H4 (cell line): ENCODE data around the gene ASPSCR1. TPM values are rescaled to one million over a fixed set of nuclear protein-coding genes. Genes with fewer than 3 reads are reported as not detected.

Experiments
- DNase-seq: peaks from one replicate; pipeline ENCODE4 v3.0.0-alpha.2; 2015; ENCODE audit warnings: low spot score
- total RNA-seq: library from RNA; depleted of rRNA; stranded (reverse); fragments of >200 nt; shearing (Covaris generic); gene quantifications from 2 replicates; pipeline ENCODE4 v1.2.3, GENCODE V29; 2014; rRNA removed

ASPSCR1 gene
- total RNA-seq, result 24.9 and 32.5 TPM in 2 replicates

DNA sequence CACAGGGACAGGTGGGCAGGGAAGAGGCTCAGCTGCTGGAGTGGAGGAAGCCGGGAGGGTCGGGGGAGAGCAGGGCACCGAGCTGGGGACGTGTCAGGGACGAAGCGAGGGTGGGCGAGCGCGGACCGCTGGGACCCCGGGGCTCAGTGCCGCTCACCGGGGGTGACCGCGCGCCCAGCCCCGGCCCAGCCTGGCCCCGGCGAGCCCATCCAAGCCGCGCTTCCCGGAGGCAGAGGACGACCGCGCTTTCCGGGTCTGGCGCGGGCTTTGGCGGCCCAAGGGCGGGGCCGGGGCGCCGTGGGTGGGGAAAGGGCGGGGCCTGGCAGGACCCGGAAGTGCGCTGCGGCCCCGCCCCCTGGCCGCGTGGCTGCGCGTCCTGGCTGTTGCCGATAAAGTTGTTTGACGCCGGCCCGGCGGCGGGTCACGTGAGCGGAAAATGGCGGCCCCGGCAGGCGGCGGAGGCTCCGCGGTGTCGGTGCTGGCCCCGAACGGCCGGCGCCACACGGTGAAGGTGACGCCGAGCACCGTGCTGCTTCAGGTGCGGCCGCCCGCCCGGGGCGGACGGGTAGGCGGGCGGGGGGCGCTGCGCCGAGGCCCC, at the start of gene ASPSCR1:
ASPSCR1 (plus strand) TSS at position 419 of the 598 bp plus-strand sequence; CDS start at position 437, 18 bp downstream.
- DNase-seq, result peak; percentile 71

DNA sequence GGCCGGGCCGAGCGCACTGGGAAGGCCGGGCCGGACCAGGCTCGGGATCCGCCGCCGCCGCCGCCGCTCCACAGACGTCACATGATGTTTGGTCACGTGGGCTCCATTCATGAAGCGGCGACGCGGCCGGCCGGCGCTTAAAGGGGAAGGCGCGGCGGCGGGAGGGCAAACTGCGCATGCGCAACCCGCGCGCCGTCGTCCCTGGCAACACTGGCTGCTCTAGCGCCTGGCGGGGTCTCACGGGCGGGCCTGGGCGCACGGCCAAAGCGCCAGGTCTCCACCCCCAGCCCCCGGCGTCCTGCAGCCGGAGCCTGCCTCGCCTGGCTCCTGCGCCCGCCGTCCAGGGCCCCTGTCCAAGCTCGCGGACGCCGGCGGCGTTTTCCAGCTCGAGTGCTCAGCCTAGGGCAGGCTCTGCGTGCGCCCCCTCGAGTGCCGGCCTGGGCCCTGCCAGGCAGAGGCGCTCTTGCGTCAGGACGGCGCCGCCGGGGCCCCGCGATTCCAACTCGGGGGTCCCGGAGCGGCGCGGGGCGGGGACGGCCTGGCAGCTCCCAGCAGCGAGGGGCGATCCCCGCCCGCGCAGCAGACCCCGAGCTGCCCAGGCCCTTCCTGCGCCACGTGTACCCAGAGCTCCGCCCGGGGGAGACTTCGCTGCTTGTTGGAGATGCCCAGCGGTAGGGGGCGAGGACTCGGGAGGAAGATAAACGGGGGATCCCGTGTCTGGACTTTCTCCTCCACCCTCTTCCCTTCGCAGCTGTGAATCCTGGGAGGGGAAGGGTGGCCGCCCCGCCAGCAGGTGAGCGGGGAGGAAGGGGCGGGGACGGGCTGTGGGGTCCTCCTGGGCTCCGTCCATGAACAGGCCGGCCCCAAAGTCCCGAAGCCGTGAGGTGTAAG, 49.5 kb upstream of the ASPSCR1 start, which contains the start of gene MAFG:
MAFG (minus strand) TSS at position 83 of the 891 bp plus-strand sequence. CDS start 4,550 bp downstream, outside the sequence.
- DNase-seq, result peak; percentile 91

- no peak for DNase-seq
Measured at GRCh38 chr17:81928544-81929252, 48.7 kb upstream of the ASPSCR1 start.

GRCh38 chr17:81929253-81930141, 47.9 kb upstream of the ASPSCR1 start:
- no peak for DNase-seq

GRCh38 chr17:81930142-81931125, 47.0 kb upstream of the ASPSCR1 start:
- DNase-seq, result no peak

GRCh38 chr17:81931189-81931556, 46.3 kb upstream of the ASPSCR1 start:
- no peak for DNase-seq

DNA sequence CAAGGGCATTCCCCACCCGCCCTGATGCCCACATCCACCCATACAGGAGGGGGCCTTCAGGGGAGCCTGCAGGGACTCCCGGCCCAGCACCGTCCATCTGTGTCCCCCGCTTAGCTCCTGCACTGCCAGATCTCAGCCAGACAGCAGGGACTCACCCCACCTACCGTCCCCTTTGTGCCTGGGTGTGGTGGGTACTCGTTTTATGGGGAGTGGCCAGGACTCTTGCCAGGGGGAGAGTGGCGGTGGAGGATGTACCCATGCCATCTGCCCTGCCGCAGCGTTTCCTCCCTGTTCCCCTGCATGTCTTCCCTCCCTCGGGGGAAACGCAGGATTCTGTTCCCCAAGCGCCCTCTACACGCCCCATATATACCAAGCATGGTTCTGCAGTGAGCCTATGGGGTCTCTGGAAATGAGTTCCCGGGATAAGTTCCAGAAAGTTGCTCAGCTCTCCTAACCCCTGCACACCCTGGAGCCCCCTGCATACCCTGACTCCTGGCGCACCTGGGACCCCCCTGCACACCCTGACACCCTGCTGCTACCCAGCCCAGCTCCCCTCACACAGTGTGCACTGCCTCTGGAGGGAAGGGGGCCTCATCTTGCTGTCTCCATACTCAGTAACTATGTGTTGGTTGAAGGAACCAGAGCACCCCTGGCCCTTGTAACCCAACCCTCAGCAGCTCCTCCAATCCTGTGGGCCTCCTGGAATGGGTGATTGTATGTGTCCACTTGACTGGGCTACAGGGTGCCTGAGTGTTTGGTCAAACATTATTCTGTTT, 45.7 kb upstream of the ASPSCR1 start:
- no peak for DNase-seq

- no peak for DNase-seq
Measured at GRCh38 chr17:81932333-81932983, 45.0 kb upstream of the ASPSCR1 start.

- DNase-seq, result no peak
Measured at GRCh38 chr17:81933178-81933699, 44.2 kb upstream of the ASPSCR1 start.

DNA sequence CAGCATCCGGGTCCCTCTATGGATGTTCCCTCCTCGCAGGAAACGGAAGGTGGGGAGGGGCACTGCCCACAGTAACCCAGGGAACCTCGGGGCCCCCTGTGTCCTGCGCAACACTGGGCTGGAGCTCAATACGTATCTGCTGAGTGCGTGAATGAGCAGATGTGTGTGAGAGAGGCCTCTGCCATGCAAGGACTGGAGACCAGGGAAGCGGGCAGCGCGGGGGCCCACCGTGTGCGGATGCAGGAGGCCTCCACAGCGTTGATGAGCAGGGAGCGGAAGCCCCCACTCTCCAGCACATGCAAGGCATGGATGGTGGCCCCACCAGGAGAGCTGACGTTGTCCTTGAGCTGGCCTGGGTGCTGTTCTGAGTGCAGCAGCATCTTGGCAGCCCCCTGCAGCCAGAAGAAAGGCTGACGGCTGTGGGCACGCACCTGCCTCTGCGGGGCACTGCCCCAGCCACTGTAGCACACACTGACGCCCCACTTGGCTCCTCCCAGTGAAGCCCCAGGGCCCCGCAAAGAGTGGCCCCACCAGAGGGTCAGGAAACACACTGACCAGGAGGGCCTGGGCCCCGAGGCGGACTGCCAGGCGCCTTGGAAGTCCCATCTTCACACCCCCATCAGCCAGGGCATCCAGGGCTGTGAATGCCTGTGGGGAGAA, 43.2 kb upstream of the ASPSCR1 start:
- DNase-seq, result no peak

- no peak for DNase-seq
Measured at GRCh38 chr17:81934850-81935708, 42.4 kb upstream of the ASPSCR1 start.

- DNase-seq, result no peak
Measured at GRCh38 chr17:81935709-81936084, 41.7 kb upstream of the ASPSCR1 start.

- no peak for DNase-seq
Measured at GRCh38 chr17:81939218-81939617, 38.2 kb upstream of the ASPSCR1 start.

DNA sequence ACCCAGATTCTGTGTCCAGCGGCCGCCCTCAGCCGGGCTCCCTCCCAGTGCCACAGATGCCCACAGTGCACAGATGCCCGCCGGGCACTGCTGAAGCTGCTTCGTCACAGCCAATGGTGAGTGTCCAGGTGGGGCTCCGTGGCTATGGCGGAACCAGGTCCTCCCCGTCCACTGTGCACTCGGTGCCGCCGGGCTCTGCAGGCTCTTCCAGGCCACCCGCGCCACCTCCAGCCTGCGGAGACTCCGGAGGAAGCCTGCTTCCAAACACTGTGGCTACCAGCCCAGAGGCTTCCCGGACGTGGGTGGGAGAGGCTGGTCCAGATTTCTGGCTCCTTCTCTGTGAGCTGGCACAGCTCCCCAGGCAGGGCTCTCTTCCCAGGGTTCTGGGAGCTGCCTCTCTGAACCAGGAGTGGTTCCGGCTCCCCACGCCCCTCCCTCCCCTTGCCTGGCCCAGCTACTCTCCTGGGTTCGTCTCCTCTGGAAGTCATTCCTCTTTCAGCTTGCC, 37.5 kb upstream of the ASPSCR1 start:
- DNase-seq, result no peak

GRCh38 chr17:81940538-81941483, 36.6 kb upstream of the ASPSCR1 start:
- DNase-seq, result no peak
